Gastroesophageal sphincter (tissue), 3 donors: ENCODE measurements around the gene EPHB6.

ENCODE experiments used
- CTCF ChIP-seq, 4 experiments: fragments of 200-600 bp in 2 of 4; fragments of 450-650 bp in 2 of 4; sonication (generic) in 1 of 4; IDR thresholded peaks; one replicate each; pipeline ENCODE4 v1.5.1; 2017 to 2019; ENCODE audit warnings: antibody characterized with exemption in 4 of 4, mild to moderate bottlenecking in 2 of 4, moderate library complexity in 2 of 4
- EP300 ChIP-seq: sonication (generic); formaldehyde crosslinking; IDR thresholded peaks from one replicate; pipeline ENCODE4 v1.6.1; 2017; ENCODE audit warnings: antibody characterized with exemption, mild to moderate bottlenecking
- POLR2A ChIP-seq, 2 donors: fragments of 450-650 bp; IDR thresholded peaks; one replicate each; pipeline ENCODE4 v1.6.1; 2017; ENCODE audit warnings: antibody characterized with exemption in 2 of 2, mild to moderate bottlenecking in 2 of 2, moderate library complexity in 1 of 2
- POLR2AphosphoS5 ChIP-seq: sonication (generic); formaldehyde crosslinking; IDR thresholded peaks from one replicate; pipeline ENCODE4 v1.6.1; 2017; ENCODE audit warnings: antibody characterized with exemption

GRCh38 chr7:142854372-142855113, at the start of gene EPHB6:
- TF ChIP-seq CTCF (IDR thresholded peaks at IDR 0.05) (no peak), EP300 (no peak), POLR2A (IDR thresholded peaks at IDR 0.05) (peak in 1 of 2 donors; percentile 17), POLR2AphosphoS5 (no peak)
